K562 (cell line): ENCODE data around the gene FABP3. TPM values are rescaled to one million over a fixed set of nuclear protein-coding genes. Genes with fewer than 3 reads are reported as not detected.

ENCODE experiments used
- ATAC-seq: fragments of 200-7000 bp; cut with Tn5 transposase; 3 replicates; pipeline ENCODE4 v1.9.1; 2020; ENCODE audit warnings: moderate library complexity
- BruUV-seq: library from RNA; stranded (reverse); fragments of 400-500 nt; replicated peaks from 2 replicates; lab custom pipeline; 2021; lab: Mats Ljungman, UMichigan
- CTCF ChIA-PET: fragments of 300-600 bp; formaldehyde crosslinking; extraction: SDS; loops from one replicate; lab custom pipeline; 2021; ENCODE audit warnings: low intra/inter-chr PET ratio; lab: Yijun Ruan, JAX
- POLR2A ChIA-PET: fragments of 300-600, 350-650 bp; sonication (Branson Sonifier 250); formaldehyde crosslinking; extraction: SDS; loops from one replicate; lab custom pipeline; 2021; ENCODE audit warnings: antibody characterized with exemption, inconsistent platforms; lab: Yijun Ruan, JAX
- DNase-seq, 4 experiments: peaks; one replicate each; pipeline versions ENCODE4 v3.0.0 to v3.0.0-alpha.2; 2011 to 2018; ENCODE audit warnings: low spot score in 3 of 4, mixed read lengths in 3 of 4; ENCODE audit errors: extremely low read depth in 1 of 4
- FAIRE-seq: peaks from 2 replicates; lab custom pipeline; 2011; peaks lifted over from hg19 to GRCh38; lab: Jason Lieb, UNC
- H2AFZ ChIP-seq: 2 replicates; pipeline ENCODE4 v1.6.0; 2011; ENCODE audit warnings: low read depth, low read length, control low read depth, inconsistent platforms
- H3K27ac ChIP-seq: fragments of 200-600 bp; 3 replicates; pipeline ENCODE4 v1.8.0; 2011; ENCODE audit warnings: low read depth, mild to moderate bottlenecking, control low read depth, inconsistent platforms, low read length, moderate library complexity, mixed read lengths; ENCODE audit errors: extremely low read depth
- H3K27me3 ChIP-seq, 2 experiments: fragments of 300-600 bp in 1 of 2; 2 replicates in 1 of 2; 3 replicates in 1 of 2; pipeline versions ENCODE4 v1.6.0 to v1.8.0; 2011; ENCODE audit warnings: inconsistent platforms in 2 of 2, low read length in 2 of 2, mild to moderate bottlenecking in 1 of 2, mixed read lengths in 1 of 2, moderate library complexity in 1 of 2; ENCODE audit not compliant: control insufficient read depth in 2 of 2, insufficient read depth in 2 of 2
- H3K36me3 ChIP-seq: fragments of 300-600 bp; 3 replicates; pipeline ENCODE4 v1.8.0; 2011; ENCODE audit warnings: mild to moderate bottlenecking, low read length, inconsistent platforms; ENCODE audit not compliant: control insufficient read depth, insufficient read depth
- H3K4me1 ChIP-seq, 2 experiments: fragments of 200-600 bp in 1 of 2; replicated peaks in 1 of 2; 2 replicates in 1 of 2; 3 replicates in 1 of 2; pipeline versions ENCODE4 v1.5.1 to v1.8.0; 2011; ENCODE audit warnings: inconsistent platforms in 2 of 2, low read length in 2 of 2, mild to moderate bottlenecking in 1 of 2, mixed read lengths in 1 of 2, moderate library complexity in 1 of 2; ENCODE audit not compliant: control insufficient read depth in 2 of 2, insufficient read depth in 2 of 2
- H3K4me2 ChIP-seq: 2 replicates; pipeline ENCODE4 v1.6.1; 2011; ENCODE audit warnings: low read length, control low read depth, inconsistent platforms, mixed read lengths; ENCODE audit not compliant: insufficient read depth
- H3K4me3 ChIP-seq: fragments of 200-600 bp; sonication (generic), shearing (Covaris generic); 2 replicates; pipeline ENCODE4 v1.5.1; 2016; ENCODE audit warnings: control low read depth, inconsistent platforms
- H3K79me2 ChIP-seq: fragments of 200-600 bp; 3 replicates; pipeline ENCODE4 v1.8.0; 2011; ENCODE audit warnings: low read length, inconsistent platforms; ENCODE audit not compliant: control insufficient read depth, insufficient read depth
- H3K9ac ChIP-seq, 2 experiments: 2 replicates each; pipeline versions ENCODE4 v1.6.0 to v1.6.1; 2011; ENCODE audit warnings: low read depth in 2 of 2, low read length in 2 of 2, control low read depth in 1 of 2, inconsistent platforms in 1 of 2, mild to moderate bottlenecking in 1 of 2, mixed read lengths in 1 of 2; ENCODE audit not compliant: insufficient read depth in 1 of 2
- H3K9me1 ChIP-seq: one replicate; pipeline ENCODE4 v1.6.0; 2011; ENCODE audit warnings: inconsistent platforms, mild to moderate bottlenecking, low read length, moderate library complexity; ENCODE audit not compliant: control insufficient read depth, insufficient read depth
- H3K9me3 ChIP-seq: replicated peaks from 2 replicates; pipeline ENCODE4 v1.5.1; 2011; ENCODE audit warnings: low read depth, low read length, inconsistent platforms; ENCODE audit not compliant: control insufficient read depth, insufficient read depth
- H4K20me1 ChIP-seq: replicated peaks from 2 replicates; pipeline ENCODE4 v1.6.1; 2011; ENCODE audit warnings: low read length, inconsistent platforms, mixed read lengths; ENCODE audit not compliant: control insufficient read depth, insufficient read depth
- AFF4 ChIP-seq: sonication (generic); formaldehyde crosslinking; IDR thresholded peaks from 2 replicates; pipeline ENCODE4 v1.8.0; 2023; ENCODE audit warnings: mild to moderate bottlenecking, missing genetic modification reagents
- CSDE1 ChIP-seq, 2 experiments: fragments of 450-650 bp; IDR thresholded peaks; 2 replicates each; pipeline ENCODE4 v1.6.1; 2016; ENCODE audit warnings: mild to moderate bottlenecking in 1 of 2
- EP400 ChIP-seq: fragments of 450-650 bp; IDR thresholded peaks from 2 replicates; pipeline ENCODE4 v1.6.1; 2017; ENCODE audit warnings: antibody characterized with exemption, mild to moderate bottlenecking, moderate library complexity
- FUS ChIP-seq: fragments of 200-400 bp; formaldehyde crosslinking; optimal IDR thresholded peaks from 2 replicates; pipeline ENCODE3; 2017; ENCODE audit warnings: low read depth, low read length
- NFATC3 ChIP-seq: fragments of 450-650 bp; IDR thresholded peaks from 2 replicates; pipeline ENCODE4 v1.6.1; 2017; ENCODE audit warnings: mild to moderate bottlenecking
- NUFIP1 ChIP-seq: fragments of 450-650 bp; IDR thresholded peaks from 2 replicates; pipeline ENCODE4 v1.6.1; 2018; ENCODE audit not compliant: partially characterized antibody
- ZBTB2 ChIP-seq: fragments of 450-650 bp; IDR thresholded peaks from 2 replicates; pipeline ENCODE4 v1.6.1; 2016; ENCODE audit warnings: antibody characterized with exemption
- ZFX ChIP-seq: sonication (generic); formaldehyde crosslinking; IDR thresholded peaks from 2 replicates; pipeline ENCODE4 v1.8.0; 2022; ENCODE audit warnings: mild to moderate bottlenecking, missing genetic modification reagents, moderate library complexity
- ZNF431 ChIP-seq: sonication (generic); formaldehyde crosslinking; IDR thresholded peaks from 2 replicates; pipeline ENCODE4 v1.8.0; 2022; ENCODE audit warnings: mild to moderate bottlenecking, missing genetic modification reagents
- ZNF436 ChIP-seq: fragments of 250-450, 450-650 bp; sonication (Bioruptor Pico); formaldehyde crosslinking; IDR thresholded peaks from 2 replicates; pipeline ENCODE4 v1.7.0; 2020; ENCODE audit warnings: mild to moderate bottlenecking
- ZNF699 ChIP-seq: fragments of 250-450 bp; sonication (Bioruptor Pico); IDR thresholded peaks from 2 replicates; pipeline ENCODE4 v1.8.0; 2021; ENCODE audit warnings: mild to moderate bottlenecking, moderate library complexity; ENCODE audit not compliant: insufficient replicate concordance
- ZNF764 ChIP-seq: fragments of 250-450 bp; sonication (Bioruptor Pico); IDR thresholded peaks from 2 replicates; pipeline ENCODE4 v1.4.0; 2020; ENCODE audit warnings: low read depth, mild to moderate bottlenecking, moderate library complexity
- in situ Hi-C: fragments of 300-500 bp; cut with MboI; formaldehyde crosslinking; loops from 4 replicates; pipeline ENCODE4 v1.15.0; 2018; ENCODE audit warnings: inconsistent platforms, mixed read lengths
- intact Hi-C: fragments of 100-400 bp; cut with micrococcal nuclease; formaldehyde crosslinking; loops from 2 replicates; pipeline ENCODE4 v1.14.2; 2022
- polyA plus RNA-seq, 8 experiments: library from polyadenylated mRNA; depleted of rRNA in 4 of 8; stranded (reverse) in 5 of 8; unstranded in 3 of 8; fragments of >200 nt; fragmentation: Nextera tagmentation in 2 of 8; fragmentation: Illumina TruSeq in 1 of 8; extraction: Ambion mirVana in 2 of 8; extraction: Trizol in 1 of 8; gene quantifications; 2 replicates each; pipeline versions ENCODE4 v1.2.1 to v1.2.3, GENCODE V29; 2011 to 2014; ENCODE audit warnings: inconsistent platforms in 1 of 8, missing spikeins in 1 of 8
- total RNA-seq, 7 experiments: library from RNA; depleted of rRNA in 6 of 7; stranded (reverse); fragments of >200 nt in 6 of 7; fragmentation: Illumina TruSeq in 2 of 7; extraction: Trizol in 2 of 7; gene quantifications; 2 replicates each; pipeline versions ENCODE4 v1.2.1 to v1.2.3, GENCODE V29; 2011 to 2021; ENCODE audit warnings: low replicate concordance in 1 of 7
- TF ChIP-seq, protein P1 (sequence below), 3 experiments: IDR thresholded peaks in 2 of 3; conservative IDR thresholded peaks in 1 of 3; 2 replicates each; pipeline ENCODE4 v1.5.1; 2011 to 2012; ENCODE audit warnings: low read length in 3 of 3, mild to moderate bottlenecking in 3 of 3, control low read depth in 2 of 3, improper control_type of control experiment in 1 of 3, inconsistent platforms in 1 of 3, low read depth in 1 of 3, mixed read lengths in 1 of 3, moderate library complexity in 1 of 3; ENCODE audit not compliant: insufficient read depth in 2 of 3
- TF ChIP-seq, protein P2 (sequence below): fragments of 250-450 bp; sonication (Bioruptor Pico); IDR thresholded peaks from 2 replicates; pipeline ENCODE4 v1.8.0; 2021; ENCODE audit warnings: borderline replicate concordance, mild to moderate bottlenecking, moderate library complexity; ENCODE audit not compliant: poor library complexity, severe bottlenecking

FABP3 gene
- total and polyA plus RNA-seq, 9 of the 15 experiments (the other 6 are each of a cell fraction or from before 2014, with no cell fraction given) = 0.22 TPM; not detected in 8

- no peaks in the 10 kb centered on the region for H3K36me3 ChIP-seq
- H3K4me3 ChIP-seq = no peak overlapping the region
- H4K20me1 ChIP-seq = peaks cover 16% of the 10 kb centered on the region; the same call in 1 of the 2 replicates
- DNase-seq (no peak), ATAC-seq (no peak), FAIRE-seq (no peak)
- intact Hi-C loops = loop anchor here (10.0 kb wide), 1 partner anchor 209 kb away; no protein-coding TSS in a partner anchor
- H3K4me1 ChIP-seq = peaks cover 8 to 12% of the 10 kb centered on the region in 2 experiments; a peak in 4 of 5 replicates
- no peak overlapping the region for H2AFZ ChIP-seq
- H3K27me3 ChIP-seq = peaks cover 7 to 24% of the 10 kb centered on the region in 2 experiments; a peak in 4 of 5 replicates
- in situ Hi-C loops = no loop called here
- ChIA-PET CTCF (interaction anchor here (1.5 to 4.2 kb wide), 2 partner anchors 29 to 211 kb away, joined by 3 to 52 read pairs; no protein-coding TSS in a partner anchor), POLR2A (no interaction called here)
- no peaks in the 10 kb centered on the region for H3K9me3 ChIP-seq
- no peaks in the 10 kb centered on the region for H3K79me2 ChIP-seq
- no peaks in the 10 kb centered on the region for H3K9me1 ChIP-seq
- H3K27ac ChIP-seq = no peak overlapping the region
- no TSS peak for BruUV-seq
- no peak overlapping the region for H3K9ac ChIP-seq
- no peak overlapping the region for H3K4me2 ChIP-seq
- TF ChIP-seq ZFX (CRISPR knock-in tag) (no peak), ZNF764 (CRISPR knock-in tag) (no peak), ZBTB2 (no peak), ZNF699 (no peak), ZNF431 (CRISPR knock-in tag) (no peak), NUFIP1 (no peak), EP400 (no peak), FUS (no peak), NFATC3 (no peak), ZNF436 (no peak), CSDE1 (IDR thresholded peaks at IDR 0.05) (no peak), AFF4 (CRISPR knock-in tag) (no peak)
- TF ChIP-seq, protein P1, sequence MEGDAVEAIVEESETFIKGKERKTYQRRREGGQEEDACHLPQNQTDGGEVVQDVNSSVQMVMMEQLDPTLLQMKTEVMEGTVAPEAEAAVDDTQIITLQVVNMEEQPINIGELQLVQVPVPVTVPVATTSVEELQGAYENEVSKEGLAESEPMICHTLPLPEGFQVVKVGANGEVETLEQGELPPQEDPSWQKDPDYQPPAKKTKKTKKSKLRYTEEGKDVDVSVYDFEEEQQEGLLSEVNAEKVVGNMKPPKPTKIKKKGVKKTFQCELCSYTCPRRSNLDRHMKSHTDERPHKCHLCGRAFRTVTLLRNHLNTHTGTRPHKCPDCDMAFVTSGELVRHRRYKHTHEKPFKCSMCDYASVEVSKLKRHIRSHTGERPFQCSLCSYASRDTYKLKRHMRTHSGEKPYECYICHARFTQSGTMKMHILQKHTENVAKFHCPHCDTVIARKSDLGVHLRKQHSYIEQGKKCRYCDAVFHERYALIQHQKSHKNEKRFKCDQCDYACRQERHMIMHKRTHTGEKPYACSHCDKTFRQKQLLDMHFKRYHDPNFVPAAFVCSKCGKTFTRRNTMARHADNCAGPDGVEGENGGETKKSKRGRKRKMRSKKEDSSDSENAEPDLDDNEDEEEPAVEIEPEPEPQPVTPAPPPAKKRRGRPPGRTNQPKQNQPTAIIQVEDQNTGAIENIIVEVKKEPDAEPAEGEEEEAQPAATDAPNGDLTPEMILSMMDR (IDR thresholded peaks at IDR 0.05 in 2 of 3, conservative IDR thresholded peaks at IDR 0.05 in 1 of 3; ENCODE audit: insufficient read depth in 2 of 3, low read depth in 1 of 3, low read length in 3 of 3) = no peak
- TF ChIP-seq, protein P2, sequence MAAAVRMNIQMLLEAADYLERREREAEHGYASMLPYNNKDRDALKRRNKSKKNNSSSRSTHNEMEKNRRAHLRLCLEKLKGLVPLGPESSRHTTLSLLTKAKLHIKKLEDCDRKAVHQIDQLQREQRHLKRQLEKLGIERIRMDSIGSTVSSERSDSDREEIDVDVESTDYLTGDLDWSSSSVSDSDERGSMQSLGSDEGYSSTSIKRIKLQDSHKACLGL (CRISPR knock-in tag) = no peak
Observed at GRCh38 chr1:31393463-31393862, 20.6 kb upstream of the FABP3 start.
